Measurements from ENCODE around the gene GPR119.
"Not testable (repeated sequence)": the region's sequence is repeated elsewhere in the genome, so short reads cannot be mapped to it uniquely, and the experiment has no call there.

Gene GPR119

DNA sequence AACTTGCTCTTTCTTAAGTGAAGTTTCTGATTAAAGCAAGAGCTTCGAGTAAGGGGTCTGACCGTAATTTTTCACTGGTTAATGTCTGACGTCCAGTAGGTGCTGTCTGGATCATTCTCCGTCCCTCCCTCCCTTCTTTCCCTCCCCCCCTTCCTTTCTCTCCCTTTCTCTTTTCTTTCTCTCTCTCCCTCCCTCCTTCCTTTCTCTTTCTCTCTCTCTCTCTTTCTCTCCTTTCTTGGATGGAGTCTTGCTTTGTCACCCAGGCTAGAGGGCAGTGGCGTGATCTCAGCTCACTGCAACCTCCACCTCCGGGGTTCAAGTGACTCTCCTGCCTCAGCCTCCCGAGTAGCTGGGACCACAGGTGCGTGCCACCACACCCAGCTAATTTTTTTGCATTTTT lies 46.6 kb downstream of the GPR119 start:
- not testable (repeated sequence) for DNase-seq

DNA sequence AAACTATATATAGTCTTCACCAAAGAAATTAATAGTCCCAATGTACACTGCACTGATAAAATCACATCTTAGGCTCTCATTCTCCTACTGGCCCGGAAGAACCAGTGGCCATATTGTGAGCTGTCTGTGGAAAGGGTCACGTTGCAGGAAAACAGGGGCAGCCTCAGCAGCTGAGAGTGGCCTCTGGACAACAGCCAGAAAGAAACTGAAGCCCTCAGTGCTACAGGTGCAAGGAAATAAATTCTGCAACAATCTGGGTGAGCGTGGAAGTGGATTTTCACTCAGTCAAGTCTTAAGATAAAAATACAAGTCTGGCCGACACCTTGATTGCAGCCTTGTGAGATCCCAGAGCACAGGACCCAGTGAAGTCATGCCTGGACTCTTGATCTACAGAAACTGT lies 48.9 kb downstream of the GPR119 start:
- no peak for DNase-seq
